ENCODE data around the gene PRDM16.
A peak's percentile ranks its signal among the peaks of the same experiment; 100 is the strongest.

PRDM16 gene

DNA sequence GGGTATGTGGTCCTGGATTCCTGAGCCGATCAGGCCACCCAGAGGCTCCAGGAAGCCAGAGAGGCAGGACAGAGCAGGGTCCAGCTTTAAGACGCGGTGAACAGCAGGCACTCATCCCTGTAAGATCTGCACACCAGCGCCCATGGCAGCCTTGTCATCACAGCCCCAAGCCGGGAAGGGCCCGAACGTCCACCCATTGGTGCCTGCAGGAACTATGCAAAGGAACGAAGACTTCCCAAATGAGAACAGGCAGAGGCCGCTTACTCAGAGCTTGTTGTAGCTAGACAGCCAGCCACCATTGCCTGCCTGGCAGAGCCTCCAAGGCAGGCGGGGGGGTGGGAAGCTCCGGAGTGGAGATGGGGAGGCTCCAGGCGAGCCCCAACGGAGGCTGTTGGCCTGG, 373.3 kb downstream of the PRDM16 start:
- H3K9ac ChIP-seq (ENCODE audit: low read length) = no peak overlapping the region

DNA sequence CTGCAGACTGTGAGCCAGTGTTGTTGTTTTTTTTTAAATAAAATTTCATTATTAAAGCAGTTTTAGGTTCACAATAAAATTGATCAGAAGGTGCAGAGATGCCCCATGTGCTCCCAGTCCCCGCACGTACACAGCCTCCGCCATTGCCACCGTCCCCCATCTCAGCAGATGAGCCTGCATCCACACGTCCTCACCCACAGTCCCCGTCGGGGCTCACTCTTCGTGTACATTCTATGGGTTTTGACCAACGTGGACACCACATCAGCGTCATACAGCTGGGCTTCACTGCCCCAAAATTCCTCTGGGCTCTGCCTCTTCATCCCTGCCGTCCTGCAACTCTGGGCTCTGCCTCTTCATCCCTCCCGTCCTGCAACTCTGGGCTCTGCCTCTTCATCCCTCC, 373.9 kb downstream of the PRDM16 start:
- Histone ChIP-seq H3K36me3 (ENCODE audit: control insufficient read depth, insufficient read depth, low read length) (no peaks in the 10 kb centered on the region), H3K9me3 (ENCODE audit: control insufficient read depth, low read length) (no peaks in the 10 kb centered on the region), H3K4me1 (ENCODE audit: control insufficient read depth, insufficient read depth, low read length) (no peaks in the 10 kb centered on the region), H3K9ac (ENCODE audit: low read length) (no peak overlapping the region), H3K4me3 (ENCODE audit: low read length) (no peak overlapping the region), H3K27me3 (ENCODE audit: control insufficient read depth, insufficient read depth, low read length) (peaks cover 28% of the 10 kb centered on the region)

More for the DNA sequence above, 373.3 kb downstream of the PRDM16 start:
- H3K4me3 ChIP-seq (ENCODE audit: low read length) = no peak overlapping the region
- no peaks in the 10 kb centered on the region for H3K9me3 ChIP-seq (ENCODE audit: control insufficient read depth, low read length)
- peaks cover 28% of the 10 kb centered on the region for H3K27me3 ChIP-seq (ENCODE audit: control insufficient read depth, insufficient read depth, low read length)
- no peaks in the 10 kb centered on the region for H3K4me1 ChIP-seq (ENCODE audit: control insufficient read depth, insufficient read depth, low read length)
- H3K36me3 ChIP-seq (ENCODE audit: control insufficient read depth, insufficient read depth, low read length) = no peaks in the 10 kb centered on the region

DNA sequence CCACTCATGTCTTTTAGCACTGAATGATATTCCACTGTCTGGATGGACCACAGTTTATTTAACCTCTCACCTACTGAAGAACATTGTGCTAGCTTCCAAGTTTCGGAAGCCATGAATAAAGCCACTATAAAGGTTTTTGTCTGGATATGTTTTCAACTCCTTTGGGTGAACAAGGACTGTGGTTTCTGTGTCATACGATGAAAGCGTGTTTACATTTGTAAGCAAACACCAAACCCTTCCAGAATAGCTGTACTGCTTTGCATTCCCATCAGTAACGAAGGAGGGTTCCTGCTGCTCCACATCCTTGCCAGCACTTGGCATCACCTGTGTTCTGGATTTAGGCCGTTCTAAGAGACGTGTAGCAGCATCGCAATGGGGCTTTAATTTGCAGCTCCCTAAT, 374.8 kb downstream of the PRDM16 start:
- Histone ChIP-seq H3K36me3 (ENCODE audit: control insufficient read depth, insufficient read depth, low read length) (no peaks in the 10 kb centered on the region), H3K27me3 (ENCODE audit: control insufficient read depth, insufficient read depth, low read length) (peaks cover 28% of the 10 kb centered on the region), H3K4me1 (ENCODE audit: control insufficient read depth, insufficient read depth, low read length) (no peaks in the 10 kb centered on the region)

DNA sequence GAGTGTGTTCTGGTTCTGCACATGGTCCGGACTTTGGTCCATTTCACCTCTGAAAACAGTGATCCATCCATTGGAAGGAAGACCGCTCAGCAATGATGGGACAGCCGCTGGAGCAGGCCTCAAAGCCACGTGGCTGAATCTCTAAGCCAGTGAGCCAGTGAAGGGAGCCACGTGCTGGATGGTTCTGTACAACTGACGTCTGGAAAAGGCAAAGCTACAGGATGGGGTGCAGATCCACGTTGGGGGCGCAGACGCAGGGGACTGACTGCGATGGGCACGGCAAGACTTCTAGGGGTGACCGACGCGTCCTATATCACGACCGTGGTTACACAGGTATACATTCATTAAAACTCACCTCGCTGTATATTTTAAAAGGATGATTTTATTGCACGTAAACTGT, 375.3 kb downstream of the PRDM16 start:
- Histone ChIP-seq H3K27me3 (ENCODE audit: control insufficient read depth, insufficient read depth, low read length) (peaks cover 28% of the 10 kb centered on the region), H3K9me3 (ENCODE audit: control insufficient read depth, low read length) (no peaks in the 10 kb centered on the region), H3K9ac (ENCODE audit: low read length) (no peak overlapping the region), H3K4me1 (ENCODE audit: control insufficient read depth, insufficient read depth, low read length) (no peaks in the 10 kb centered on the region), H3K36me3 (ENCODE audit: control insufficient read depth, insufficient read depth, low read length) (no peaks in the 10 kb centered on the region), H3K4me3 (ENCODE audit: low read length) (no peak overlapping the region)

More for the DNA sequence above, 374.8 kb downstream of the PRDM16 start:
- H3K4me3 ChIP-seq (ENCODE audit: low read length) = no peak overlapping the region
- H3K9me3 ChIP-seq (ENCODE audit: control insufficient read depth, low read length) = no peaks in the 10 kb centered on the region
- H3K9ac ChIP-seq (ENCODE audit: low read length) = no peak overlapping the region

DNA sequence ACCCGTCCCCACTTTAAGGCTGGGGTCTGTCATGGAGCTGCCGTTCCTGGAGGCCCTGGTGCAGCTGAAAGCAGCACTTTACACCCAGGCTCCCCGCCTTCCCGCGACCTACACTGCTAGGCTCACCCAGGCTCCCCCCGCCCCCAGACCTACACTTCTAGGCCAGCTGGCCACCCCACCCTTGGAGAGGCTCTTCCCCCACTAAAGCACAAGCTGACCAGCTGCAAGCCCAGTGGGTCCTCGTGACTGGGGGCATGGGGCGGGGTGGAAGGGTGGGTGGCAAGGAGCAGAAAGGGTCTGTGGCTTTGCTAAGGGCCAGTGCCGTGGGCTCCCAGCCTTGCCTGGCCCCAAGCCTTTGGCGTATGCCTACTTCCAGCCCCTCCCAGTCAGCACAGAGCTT, 375.7 kb downstream of the PRDM16 start:
- Histone ChIP-seq H3K27me3 (ENCODE audit: control insufficient read depth, insufficient read depth, low read length) (peaks cover 24% of the 10 kb centered on the region), H3K9me3 (ENCODE audit: control insufficient read depth, low read length) (no peaks in the 10 kb centered on the region), H3K4me1 (ENCODE audit: control insufficient read depth, insufficient read depth, low read length) (no peaks in the 10 kb centered on the region), H3K4me3 (ENCODE audit: low read length) (no peak overlapping the region), H3K9ac (ENCODE audit: low read length) (no peak overlapping the region), H3K36me3 (ENCODE audit: control insufficient read depth, insufficient read depth, low read length) (no peaks in the 10 kb centered on the region)

DNA sequence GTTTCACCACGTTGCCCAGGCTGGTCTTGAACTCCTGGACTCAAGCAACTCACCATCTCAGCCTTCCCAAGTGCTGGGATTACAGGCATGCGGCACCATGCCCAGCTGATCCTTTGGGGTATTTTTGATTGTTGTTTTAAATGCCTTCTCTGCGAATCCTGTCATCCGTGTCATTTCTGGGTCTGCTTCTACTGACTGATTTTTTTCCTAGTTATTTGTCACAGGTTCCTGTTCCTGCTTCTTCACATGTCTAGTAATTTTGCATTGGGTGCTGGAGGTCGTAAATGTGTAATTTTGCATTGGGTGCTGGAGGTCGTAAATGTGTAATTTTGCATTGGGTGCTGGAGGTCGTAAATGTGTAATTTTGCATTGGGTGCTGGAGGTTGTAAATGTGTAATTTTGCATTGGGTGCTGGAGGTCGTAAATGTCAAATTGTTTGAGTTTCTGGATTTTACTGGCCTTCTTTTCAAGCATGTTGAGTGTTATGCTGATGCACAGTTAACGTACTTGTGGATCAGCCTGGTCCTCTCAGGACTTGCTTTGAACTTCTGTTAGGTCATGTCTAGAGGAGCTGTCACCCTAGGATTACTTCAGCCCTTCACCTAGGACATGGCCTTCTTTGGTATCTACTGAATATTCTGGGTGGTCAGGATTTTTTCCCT, 381.3 kb downstream of the PRDM16 start:
- Histone ChIP-seq H3K4me3 (ENCODE audit: low read length) (no peak overlapping the region), H3K9ac (ENCODE audit: low read length) (no peak overlapping the region), H3K27me3 (ENCODE audit: control insufficient read depth, insufficient read depth, low read length) (no peaks in the 10 kb centered on the region)

DNA sequence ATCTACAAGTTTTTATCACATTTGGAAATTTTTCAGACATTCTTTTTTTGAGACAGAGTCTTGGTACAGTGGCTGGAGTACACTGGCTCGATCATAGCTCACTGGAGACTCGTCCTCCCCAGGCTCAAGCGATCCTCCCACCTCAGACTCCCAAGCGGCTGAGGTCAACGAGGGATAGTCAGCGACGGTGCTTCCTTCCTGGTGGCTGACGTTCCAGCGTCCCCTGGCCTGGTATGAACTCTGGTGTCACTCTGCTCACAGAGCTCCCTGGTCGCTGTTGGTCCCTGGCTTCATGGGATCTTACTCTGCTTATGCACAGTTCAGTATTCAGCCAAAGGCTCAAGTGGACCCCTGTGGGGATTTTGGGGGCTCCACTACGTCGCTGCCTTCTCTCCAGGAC, 382.0 kb downstream of the PRDM16 start:
- Histone ChIP-seq H3K4me3 (ENCODE audit: low read length) (no peak overlapping the region), H3K36me3 (ENCODE audit: control insufficient read depth, insufficient read depth, low read length) (no peaks in the 10 kb centered on the region), H3K4me1 (ENCODE audit: control insufficient read depth, insufficient read depth, low read length) (peaks cover 23% of the 10 kb centered on the region), H3K27me3 (ENCODE audit: control insufficient read depth, insufficient read depth, low read length) (no peaks in the 10 kb centered on the region), H3K9ac (ENCODE audit: low read length) (no peak overlapping the region), H3K9me3 (ENCODE audit: control insufficient read depth, low read length) (no peaks in the 10 kb centered on the region)

More for the DNA sequence above, 381.3 kb downstream of the PRDM16 start:
- Histone ChIP-seq H3K9me3 (ENCODE audit: control insufficient read depth, low read length) (no peaks in the 10 kb centered on the region), H3K4me1 (ENCODE audit: control insufficient read depth, insufficient read depth, low read length) (peaks cover 16% of the 10 kb centered on the region), H3K36me3 (ENCODE audit: control insufficient read depth, insufficient read depth, low read length) (no peaks in the 10 kb centered on the region)

DNA sequence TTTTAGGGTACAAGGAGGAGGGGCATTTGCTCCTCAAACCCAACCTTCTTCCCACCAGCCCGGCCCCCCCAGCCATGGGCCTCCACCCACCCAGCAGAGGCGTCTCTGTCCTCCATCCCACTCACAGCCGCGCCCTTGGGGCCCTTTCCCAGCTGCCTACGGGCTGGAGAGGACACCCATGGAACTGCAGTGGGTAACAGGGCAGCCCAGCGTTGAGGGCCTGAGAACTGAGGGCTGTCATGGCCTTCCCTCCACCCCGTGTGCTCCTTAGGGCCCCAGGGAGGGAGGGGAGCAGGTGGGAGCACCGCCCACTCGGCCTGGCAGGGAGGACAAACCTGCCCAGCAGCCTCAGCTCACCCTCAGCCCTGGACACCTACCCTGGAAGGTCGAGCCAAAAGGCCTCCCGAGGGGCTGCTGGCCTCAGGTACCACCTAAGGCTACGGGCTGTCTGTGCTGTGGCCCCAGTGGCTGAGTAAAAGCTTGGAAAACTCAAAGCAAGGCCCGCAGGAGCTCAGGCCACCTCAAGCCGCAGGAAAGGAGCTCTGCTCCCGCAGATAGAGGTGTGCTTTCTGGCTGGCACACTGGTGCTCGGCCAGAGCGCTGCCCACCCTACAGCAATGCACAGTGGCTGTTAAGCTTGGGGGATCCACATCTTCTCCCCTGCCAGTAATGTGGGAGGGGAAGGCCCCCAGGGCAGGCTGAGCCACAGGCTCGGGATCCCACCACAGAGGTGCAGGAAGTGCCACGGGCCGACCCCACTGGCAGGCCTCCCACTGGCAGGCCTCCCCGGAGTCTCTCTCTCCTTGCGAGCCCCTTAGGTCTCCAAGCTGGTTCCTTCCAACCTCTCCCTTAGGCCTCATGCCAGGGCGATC, 383.2 kb downstream of the PRDM16 start:
- no peaks in the 10 kb centered on the region for H3K9me3 ChIP-seq (ENCODE audit: control insufficient read depth, low read length)
- H3K36me3 ChIP-seq (ENCODE audit: control insufficient read depth, insufficient read depth, low read length) = no peaks in the 10 kb centered on the region
- peak overlapping the region; percentile 29 for H3K9ac ChIP-seq (ENCODE audit: low read length)
- H3K4me3 ChIP-seq (ENCODE audit: low read length) = no peak overlapping the region
- H3K27me3 ChIP-seq (ENCODE audit: control insufficient read depth, insufficient read depth, low read length) = no peaks in the 10 kb centered on the region
- H3K4me1 ChIP-seq (ENCODE audit: control insufficient read depth, insufficient read depth, low read length) = peaks cover 35% of the 10 kb centered on the region

DNA sequence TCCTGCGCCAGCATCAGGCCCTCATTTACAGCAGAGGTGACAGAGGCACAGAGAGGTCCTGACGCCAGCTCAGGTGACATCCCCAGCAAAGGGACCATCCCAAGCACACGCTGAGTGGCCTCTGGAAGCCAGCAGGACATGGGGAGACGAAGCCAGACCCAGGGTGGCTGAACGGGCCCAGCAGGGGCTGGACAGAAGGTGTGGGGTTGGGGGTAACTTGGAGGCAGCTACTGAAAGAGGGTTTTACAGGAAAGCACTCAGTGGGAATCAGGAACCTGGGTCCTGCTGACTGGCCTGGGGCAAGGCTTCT, 383.8 kb downstream of the PRDM16 start:
- no peak overlapping the region for H3K4me3 ChIP-seq (ENCODE audit: low read length)
- H3K9ac ChIP-seq (ENCODE audit: low read length) = peak overlapping the region; percentile 29
- H3K36me3 ChIP-seq (ENCODE audit: control insufficient read depth, insufficient read depth, low read length) = no peaks in the 10 kb centered on the region
- no peaks in the 10 kb centered on the region for H3K27me3 ChIP-seq (ENCODE audit: control insufficient read depth, insufficient read depth, low read length)
- H3K9me3 ChIP-seq (ENCODE audit: control insufficient read depth, low read length) = no peaks in the 10 kb centered on the region
- peaks cover 41% of the 10 kb centered on the region for H3K4me1 ChIP-seq (ENCODE audit: control insufficient read depth, insufficient read depth, low read length)

DNA sequence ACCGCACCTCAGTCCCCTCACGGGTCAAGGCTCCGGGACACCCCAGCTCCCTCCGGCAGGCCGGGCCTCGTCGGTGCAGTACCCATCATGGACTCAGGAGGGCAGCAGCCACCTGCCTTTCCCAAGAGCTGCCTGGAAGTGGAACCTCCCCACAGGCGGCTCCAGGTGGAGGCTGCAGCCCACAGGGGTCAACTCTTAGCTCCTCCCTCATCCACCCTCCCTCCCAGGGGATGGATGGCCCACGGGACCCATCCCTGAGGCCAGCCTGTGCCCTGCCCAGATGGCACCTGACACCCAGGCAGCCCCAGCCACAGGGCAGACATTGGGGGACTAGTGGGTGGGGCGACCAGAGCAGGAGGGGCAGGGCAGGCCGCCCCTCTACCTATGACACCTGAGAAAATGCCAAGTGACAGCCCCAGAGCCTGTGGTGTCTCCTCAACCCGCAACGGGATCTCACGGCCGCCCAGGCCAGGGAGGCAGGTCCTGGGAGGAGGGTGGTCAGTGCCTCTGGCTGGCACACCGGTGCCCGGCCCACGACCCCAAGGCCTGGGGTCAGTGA, 384.3 kb downstream of the PRDM16 start:
- Histone ChIP-seq H3K9ac (ENCODE audit: low read length) (peak overlapping the region; percentile 29), H3K9me3 (ENCODE audit: control insufficient read depth, low read length) (no peaks in the 10 kb centered on the region), H3K27me3 (ENCODE audit: control insufficient read depth, insufficient read depth, low read length) (no peaks in the 10 kb centered on the region), H3K4me1 (ENCODE audit: control insufficient read depth, insufficient read depth, low read length) (peaks cover 46% of the 10 kb centered on the region), H3K36me3 (ENCODE audit: control insufficient read depth, insufficient read depth, low read length) (no peaks in the 10 kb centered on the region), H3K4me3 (ENCODE audit: low read length) (no peak overlapping the region)

DNA sequence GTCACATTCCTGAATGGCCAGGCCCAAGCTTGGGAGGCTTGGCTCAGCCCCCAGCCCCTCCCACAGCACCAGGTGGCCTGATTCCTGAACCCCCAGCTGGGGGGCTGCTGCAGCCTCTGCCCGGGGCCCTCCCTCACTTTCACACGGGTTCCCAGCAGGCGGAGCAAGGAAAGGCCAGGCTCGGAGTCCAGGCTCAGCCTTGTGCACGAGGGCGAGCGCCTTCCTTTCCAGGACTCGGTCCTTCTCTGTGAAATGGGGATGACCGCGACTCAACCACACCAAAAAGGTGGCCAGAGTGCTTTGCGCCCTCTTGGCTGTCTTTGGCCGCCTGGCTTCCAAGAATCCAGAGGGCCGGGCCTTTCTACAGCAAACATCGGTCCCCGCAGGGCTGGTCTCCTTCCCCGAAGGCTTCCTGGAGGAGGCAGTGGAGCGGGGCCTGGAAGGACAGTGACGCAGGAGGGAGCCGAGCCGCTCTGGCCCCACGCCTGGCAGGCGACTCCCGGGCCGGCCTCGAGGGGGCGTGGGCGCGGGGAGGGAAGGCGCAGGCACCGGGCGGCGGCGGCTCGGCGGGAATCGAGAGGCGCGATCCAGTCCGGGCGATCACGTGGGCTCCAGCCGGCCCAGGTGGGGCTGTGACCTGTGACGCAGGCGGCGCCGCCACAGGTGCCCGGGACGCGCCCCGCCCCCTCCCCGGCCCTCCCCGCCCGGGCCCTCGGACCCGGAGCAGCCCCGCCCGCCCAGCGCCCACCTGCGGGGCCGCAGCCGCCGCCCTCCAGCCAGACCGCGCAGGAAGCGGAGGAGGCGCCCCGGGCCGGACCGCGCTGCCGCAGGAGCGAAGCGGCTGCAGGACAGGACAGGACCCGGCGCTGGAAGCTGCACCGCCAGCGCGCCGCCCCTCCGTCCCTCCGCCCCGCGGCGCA, 385.1 kb downstream of the PRDM16 start, which contains the start of gene ARHGEF16:
TSS of gene ARHGEF16 (plus strand) at position 775 of the 920 bp plus-strand sequence. CDS start 8,420 bp downstream, outside the sequence.
- Histone ChIP-seq H3K36me3 (ENCODE audit: control insufficient read depth, insufficient read depth, low read length) (no peaks in the 10 kb centered on the region), H3K9me3 (ENCODE audit: control insufficient read depth, low read length) (no peaks in the 10 kb centered on the region), H3K27me3 (ENCODE audit: control insufficient read depth, insufficient read depth, low read length) (no peaks in the 10 kb centered on the region), H3K4me1 (ENCODE audit: control insufficient read depth, insufficient read depth, low read length) (peaks cover 54% of the 10 kb centered on the region), H3K4me3 (ENCODE audit: low read length) (peak within 1 kb of the TSS; percentile 75), H3K9ac (ENCODE audit: low read length) (peak within 1 kb of the TSS; percentile 78)
